NB4 (cell line): ENCODE data around the gene TBCC.

Experiments
- DNase-seq: peaks from one replicate; pipeline ENCODE4 v3.0.0; 2010; ENCODE audit warnings: low read depth
- H3K4me3 ChIP-seq: one replicate; pipeline ENCODE4 v1.5.1; 2011; ENCODE audit warnings: mild to moderate bottlenecking, low read depth, low read length, moderate library complexity
- MYC ChIP-seq: IDR thresholded peaks from 2 replicates; pipeline ENCODE4 v1.6.1; 2011; ENCODE audit warnings: low read depth, low read length
- POLR2A ChIP-seq: IDR thresholded peaks from 2 replicates; pipeline ENCODE4 v1.6.1; 2011; ENCODE audit warnings: mild to moderate bottlenecking; ENCODE audit not compliant: insufficient read length; ENCODE audit errors: extremely low read depth
- TF ChIP-seq, protein P1 (sequence below): IDR thresholded peaks from 2 replicates; pipeline ENCODE4 v1.6.1; 2011; ENCODE audit warnings: low read depth, low read length
- TF ChIP-seq, protein P2 (sequence below): IDR thresholded peaks from one replicate; pipeline ENCODE4 v1.5.1; 2012; ENCODE audit warnings: low read depth, low read length

TBCC gene

DNA sequence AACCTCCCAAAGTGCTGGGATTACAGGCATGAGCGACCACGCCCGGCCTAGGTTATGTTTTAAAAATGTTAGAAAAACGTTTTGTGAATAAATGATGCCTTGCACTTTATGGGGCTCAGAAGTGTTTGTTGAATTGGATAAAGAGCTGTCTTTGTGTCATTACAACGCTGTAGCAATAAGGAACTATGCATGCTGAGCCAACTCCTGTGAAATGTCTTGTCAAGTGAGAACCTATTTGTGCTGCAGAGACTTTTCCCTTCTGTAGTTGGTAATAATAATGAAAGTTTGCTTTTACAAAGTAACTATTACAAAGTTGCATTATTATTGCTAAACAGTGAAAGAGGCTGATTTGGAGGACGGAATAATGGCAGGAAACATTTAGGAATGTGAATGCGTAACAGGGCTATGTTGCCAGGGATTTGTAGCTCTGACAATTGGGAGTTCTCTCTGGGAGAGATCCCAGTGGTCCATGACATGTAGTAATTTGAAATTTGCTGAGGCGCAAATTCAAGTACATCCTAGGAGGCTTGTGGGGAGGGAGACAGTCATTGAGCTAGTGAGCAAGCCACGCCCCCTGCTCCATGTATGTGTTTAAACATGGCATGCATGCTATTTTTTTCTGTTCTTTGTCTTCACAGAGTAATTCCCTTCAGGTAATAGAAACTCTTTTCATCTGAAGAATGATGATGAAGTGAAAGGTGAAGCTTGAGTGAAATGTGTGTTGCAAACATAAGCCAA is 19.2 kb upstream of the TBCC start:
- no peak overlapping the region for H3K4me3 ChIP-seq
- TF ChIP-seq, protein P1, sequence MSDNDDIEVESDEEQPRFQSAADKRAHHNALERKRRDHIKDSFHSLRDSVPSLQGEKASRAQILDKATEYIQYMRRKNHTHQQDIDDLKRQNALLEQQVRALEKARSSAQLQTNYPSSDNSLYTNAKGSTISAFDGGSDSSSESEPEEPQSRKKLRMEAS: no peak
- TF ChIP-seq POLR2A: no peak
- TF ChIP-seq, protein P2, sequence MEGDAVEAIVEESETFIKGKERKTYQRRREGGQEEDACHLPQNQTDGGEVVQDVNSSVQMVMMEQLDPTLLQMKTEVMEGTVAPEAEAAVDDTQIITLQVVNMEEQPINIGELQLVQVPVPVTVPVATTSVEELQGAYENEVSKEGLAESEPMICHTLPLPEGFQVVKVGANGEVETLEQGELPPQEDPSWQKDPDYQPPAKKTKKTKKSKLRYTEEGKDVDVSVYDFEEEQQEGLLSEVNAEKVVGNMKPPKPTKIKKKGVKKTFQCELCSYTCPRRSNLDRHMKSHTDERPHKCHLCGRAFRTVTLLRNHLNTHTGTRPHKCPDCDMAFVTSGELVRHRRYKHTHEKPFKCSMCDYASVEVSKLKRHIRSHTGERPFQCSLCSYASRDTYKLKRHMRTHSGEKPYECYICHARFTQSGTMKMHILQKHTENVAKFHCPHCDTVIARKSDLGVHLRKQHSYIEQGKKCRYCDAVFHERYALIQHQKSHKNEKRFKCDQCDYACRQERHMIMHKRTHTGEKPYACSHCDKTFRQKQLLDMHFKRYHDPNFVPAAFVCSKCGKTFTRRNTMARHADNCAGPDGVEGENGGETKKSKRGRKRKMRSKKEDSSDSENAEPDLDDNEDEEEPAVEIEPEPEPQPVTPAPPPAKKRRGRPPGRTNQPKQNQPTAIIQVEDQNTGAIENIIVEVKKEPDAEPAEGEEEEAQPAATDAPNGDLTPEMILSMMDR: no peak
- no peak for TF ChIP-seq MYC
- DNase-seq: no peak

DNA sequence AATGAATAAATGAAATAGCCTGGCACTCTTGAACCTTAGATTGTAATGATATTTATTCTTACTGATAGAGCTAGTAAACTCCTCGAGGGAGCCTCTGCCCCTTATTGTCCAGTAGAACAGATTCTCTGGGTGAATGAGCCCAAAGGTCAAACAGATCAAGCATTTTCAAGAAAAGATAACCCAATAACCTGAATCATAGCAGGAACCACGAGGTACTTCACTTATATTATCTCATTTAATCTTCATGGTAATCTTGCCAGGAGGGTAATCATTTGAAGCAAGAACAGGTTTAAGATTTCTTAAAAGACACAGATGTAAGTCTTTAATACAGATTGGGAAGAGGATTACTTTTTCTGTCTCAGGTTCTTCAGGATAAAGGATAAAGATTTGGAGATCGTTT is 17.0 kb upstream of the TBCC start:
- no peak overlapping the region for H3K4me3 ChIP-seq
- no peak for DNase-seq
- TF ChIP-seq, protein P2: no peak
- TF ChIP-seq MYC (no peak), POLR2A (no peak)
- TF ChIP-seq, protein P1: no peak

DNA sequence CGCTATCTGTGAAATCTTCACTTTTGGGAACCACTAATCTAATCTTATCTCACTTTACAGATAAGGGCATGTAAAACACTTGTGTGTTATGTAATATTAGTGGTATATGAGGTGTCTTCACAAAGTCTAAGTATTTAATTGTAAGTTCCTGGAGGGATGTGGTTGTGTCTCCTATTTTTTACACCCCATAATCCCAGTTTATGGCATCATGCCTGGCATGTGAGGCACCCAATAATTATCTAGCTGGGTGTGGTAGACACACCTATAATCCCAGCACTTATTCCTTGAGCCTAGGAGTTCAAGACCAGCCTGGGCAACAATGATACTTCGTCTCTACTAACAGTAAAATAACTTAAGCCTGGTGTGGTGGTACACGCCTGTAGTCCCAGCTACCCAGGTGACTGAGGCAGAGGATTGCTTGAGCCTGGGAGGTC is 16.5 kb upstream of the TBCC start:
- no peak for DNase-seq
- TF ChIP-seq, protein P1: no peak
- TF ChIP-seq, protein P2: no peak
- no peak for TF ChIP-seq POLR2A
- no peak overlapping the region for H3K4me3 ChIP-seq

DNA sequence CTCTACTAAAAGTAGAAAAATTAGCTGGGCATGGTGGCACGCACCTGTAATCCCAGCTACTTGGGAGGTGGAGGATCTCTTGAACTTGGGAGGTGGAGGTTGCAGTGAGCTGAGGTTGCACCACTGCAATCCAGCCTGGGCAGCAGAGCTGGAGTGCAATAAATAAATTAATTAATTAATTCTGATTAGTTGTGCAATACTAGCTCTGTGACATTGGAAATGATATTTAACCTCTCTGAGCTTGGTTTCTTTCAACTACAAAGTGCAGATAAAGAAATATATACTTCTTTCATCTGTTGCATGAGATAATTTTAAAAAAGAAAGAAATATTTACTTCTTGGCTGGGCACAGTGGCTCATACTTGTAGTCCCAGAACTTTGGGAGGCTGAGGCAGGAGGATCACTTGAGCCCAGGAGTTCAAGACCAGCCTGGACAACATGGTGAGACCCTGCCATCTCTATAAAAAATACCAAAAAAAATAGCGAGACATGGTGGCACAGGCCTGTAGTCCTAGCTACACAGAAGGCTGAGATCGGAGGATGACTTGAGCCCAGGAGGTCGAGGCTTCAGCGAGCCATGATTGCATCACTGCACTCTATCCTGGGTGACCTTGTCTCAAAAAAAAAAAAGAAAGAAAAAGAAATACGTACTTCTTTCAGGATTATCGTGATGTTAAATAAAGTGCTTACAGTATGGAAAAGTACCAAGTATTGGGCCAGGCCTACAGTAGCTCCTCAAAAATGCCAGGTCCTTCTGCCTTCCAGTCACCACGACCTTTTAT is 15.6 kb upstream of the TBCC start:
- no peak for TF ChIP-seq MYC
- TF ChIP-seq, protein P2: no peak
- TF ChIP-seq, protein P1: no peak
- no peak for TF ChIP-seq POLR2A
- no peak overlapping the region for H3K4me3 ChIP-seq
- DNase-seq: no peak

- no peak for DNase-seq
- no peak overlapping the region for H3K4me3 ChIP-seq
- TF ChIP-seq, protein P2: no peak
- TF ChIP-seq MYC (no peak), POLR2A (no peak)
- TF ChIP-seq, protein P1: no peak
Observed at GRCh38 chr6:42758756-42759430, 13.0 kb upstream of the TBCC start.
